M059J (cell line): Measurements from ENCODE around the gene SYNGR4. TPM values are rescaled to one million over a fixed set of nuclear protein-coding genes. Genes with fewer than 3 reads are reported as not detected.
"Not testable (repeated sequence)": the region's sequence is repeated elsewhere in the genome, so short reads cannot be mapped to it uniquely, and the experiment has no call there.

Experiments
- DNase-seq: peaks from one replicate; pipeline ENCODE4 v3.0.0-alpha.2; 2012; ENCODE audit warnings: low read depth
- total RNA-seq: library from RNA; depleted of rRNA; stranded (reverse); fragments of >200 nt; shearing (Covaris generic); gene quantifications from 2 replicates; pipeline ENCODE4 v1.2.3, GENCODE V29; 2014; rRNA removed

Gene SYNGR4
- total RNA-seq: 0.42 TPM in 1 of 2 replicates, not detected in the other

- peak; percentile 100 for DNase-seq
These were observed at the start of gene SYNGR4, which contains the start of gene TMEM143 for GRCh38 chr19:48363810-48364597. Gene SYNGR4, plus strand, starts transcription at chr19:48364367. Its CDS starts 1,476 bp downstream, at chr19:48365843. Gene TMEM143, minus strand, starts transcription at chr19:48363940. Its CDS starts 20 bp downstream, at chr19:48363920.

GRCh38 chr19:48315712-48316111 is 48.5 kb upstream of the SYNGR4 start:
- no peak for DNase-seq

- not testable (repeated sequence) for DNase-seq
These were observed 46.5 kb upstream of the SYNGR4 start for GRCh38 chr19:48317708-48317960.

- DNase-seq: no peak
These were observed 45.7 kb upstream of the SYNGR4 start for GRCh38 chr19:48318286-48318987.

- DNase-seq: peak; percentile 78
These were observed 44.3 kb upstream of the SYNGR4 start for GRCh38 chr19:48319647-48320541.

GRCh38 chr19:48321372-48321621 is 42.9 kb upstream of the SYNGR4 start:
- no peak for DNase-seq

GRCh38 chr19:48321622-48322591 is 42.3 kb upstream of the SYNGR4 start:
- DNase-seq: peak; percentile 97

GRCh38 chr19:48325265-48325910 is 38.8 kb upstream of the SYNGR4 start, which contains the start of gene EMP3:
Gene EMP3, plus strand, starts transcription at chr19:48325552. Its CDS starts 1,293 bp downstream, at chr19:48326845.
- DNase-seq: peak; percentile 93

- peak; percentile 64 for DNase-seq
These were observed 34.8 kb upstream of the SYNGR4 start for GRCh38 chr19:48329167-48329891.

- no peak for DNase-seq
These were observed 34.0 kb upstream of the SYNGR4 start for GRCh38 chr19:48330012-48330681.

GRCh38 chr19:48332351-48332661 is 31.9 kb upstream of the SYNGR4 start:
- no peak for DNase-seq

- DNase-seq: peak; percentile 98
These were observed 31.3 kb upstream of the SYNGR4 start for GRCh38 chr19:48332662-48333466.

- DNase-seq: peak; percentile 78
These were observed 30.4 kb upstream of the SYNGR4 start for GRCh38 chr19:48333467-48334384.

GRCh38 chr19:48338253-48338755 is 25.9 kb upstream of the SYNGR4 start:
- no peak for DNase-seq

- no peak for DNase-seq
These were observed 25.2 kb upstream of the SYNGR4 start for GRCh38 chr19:48338802-48339503.

GRCh38 chr19:48340995-48341394 is 23.2 kb upstream of the SYNGR4 start:
- peak; percentile 85 for DNase-seq
